Cardiac septum (tissue), 1 donor: Measurements from ENCODE around the gene ZNF512. TPM values are rescaled to one million over a fixed set of nuclear protein-coding genes. Genes with fewer than 3 reads are reported as not detected.
"Not testable (repeated sequence)": the region's sequence is repeated elsewhere in the genome, so short reads cannot be mapped to it uniquely, and the experiment has no call there.

Source experiments
- DNase-seq: peaks from one replicate; pipeline ENCODE4 v3.0.0-alpha.2; 2020; ENCODE audit warnings: low spot score
- intact Hi-C: fragments of 100-400 bp; cut with DNase I; formaldehyde crosslinking; loops from one replicate; pipeline ENCODE4 v1.14.0; 2022
- total RNA-seq: library from RNA; stranded (reverse); fragmentation: NEBNext Ultra II Directional; extraction: Animal tissue kit (Norgen Biotek cat#: 25700); gene quantifications from one replicate; pipeline ENCODE4 v1.2.1, GENCODE V29; 2021
- donor health status: DM: no; HTN: no; CAD: no.

ZNF512 gene
- total RNA-seq, 1 donor from 2014 or later = 20.7 TPM

GRCh38 chr2:27627963-27628766 lies 45.3 kb downstream of the ZNF512 start:
- DNase-seq = no peak
- intact Hi-C loops = loop anchor here (2.0 to 5.0 kb wide), 2 partner anchors 34 to 45 kb away; partner anchors contain the start of genes SLC4A1AP, SUPT7L and ZNF512

GRCh38 chr2:27628767-27629709 lies 46.2 kb downstream of the ZNF512 start, which contains the start of the genes CCDC121 and GPN1:
CCDC121 (minus strand) TSS chr2:27629012; CDS start chr2:27627799, 1,213 bp downstream.
GPN1 (plus strand) TSS chr2:27629050; CDS start chr2:27629059, 9 bp downstream.
- DNase-seq = peak; percentile 95
- intact Hi-C loops = loop anchor here (2.0 to 5.0 kb wide), 2 partner anchors 33 to 46 kb away; partner anchors contain the start of genes SLC4A1AP, SUPT7L and ZNF512

GRCh38 chr2:27630257-27630656 lies 47.4 kb downstream of the ZNF512 start:
- not testable (repeated sequence) for DNase-seq
- intact Hi-C loops = loop anchor here (5.0 kb wide), 1 partner anchor 138 kb away; no protein-coding TSS in a partner anchor

- intact Hi-C loops = loop anchor here (5.0 kb wide), 1 partner anchor 142 kb away; no protein-coding TSS in a partner anchor
- DNase-seq = no peak
Measured at GRCh38 chr2:27634291-27634690, 51.4 kb downstream of the ZNF512 start.

GRCh38 chr2:27636766-27637165 lies 53.9 kb downstream of the ZNF512 start:
- no peak for DNase-seq
- intact Hi-C loops = no loop called here

GRCh38 chr2:27638037-27638637 lies 55.3 kb downstream of the ZNF512 start:
- intact Hi-C loops = no loop called here
- no peak for DNase-seq

GRCh38 chr2:27638709-27639108 lies 55.9 kb downstream of the ZNF512 start:
- intact Hi-C loops = no loop called here
- DNase-seq = no peak

- intact Hi-C loops = no loop called here
- no peak for DNase-seq
Measured at GRCh38 chr2:27640722-27641245, 57.9 kb downstream of the ZNF512 start.

GRCh38 chr2:27645197-27645596 lies 62.4 kb downstream of the ZNF512 start:
- DNase-seq = no peak
- intact Hi-C loops = no loop called here

GRCh38 chr2:27647289-27647688 lies 64.4 kb downstream of the ZNF512 start:
- no peak for DNase-seq
- intact Hi-C loops = no loop called here

- intact Hi-C loops = no loop called here
- no peak for DNase-seq
Measured at GRCh38 chr2:27647737-27648136, 64.9 kb downstream of the ZNF512 start.

- intact Hi-C loops = no loop called here
- DNase-seq = no peak
Measured at GRCh38 chr2:27651056-27651455, 68.2 kb downstream of the ZNF512 start.

- no peak for DNase-seq
- intact Hi-C loops = no loop called here
Measured at GRCh38 chr2:27652341-27652740, 69.5 kb downstream of the ZNF512 start.

- intact Hi-C loops = no loop called here
- DNase-seq = no peak
Measured at GRCh38 chr2:27652790-27653189, 69.9 kb downstream of the ZNF512 start.

GRCh38 chr2:27653397-27653796 lies 70.6 kb downstream of the ZNF512 start:
- no peak for DNase-seq
- intact Hi-C loops = no loop called here

GRCh38 chr2:27655155-27655951 lies 72.5 kb downstream of the ZNF512 start:
- no peak for DNase-seq
- intact Hi-C loops = no loop called here

GRCh38 chr2:27661371-27661770 lies 78.5 kb downstream of the ZNF512 start:
- intact Hi-C loops = loop anchor here (5.0 to 10.0 kb wide), 2 partner anchors 34 to 257 kb away; partner anchors contain the start of genes CCDC121, GPN1 and PPM1G
- no peak for DNase-seq
